Mammary epithelial cell (primary cell): ENCODE results near the gene ZFP91.

Source experiments
- CTCF ChIP-seq, 2 donors: IDR thresholded peaks in 1 of 2; conservative IDR thresholded peaks in 1 of 2; 2 replicates each; pipeline ENCODE4 v1.5.1; 2011 to 2012; ENCODE audit warnings: inconsistent platforms in 2 of 2, low read length in 2 of 2, mild to moderate bottlenecking in 2 of 2, control low read depth in 1 of 2, low read depth in 1 of 2; ENCODE audit not compliant: insufficient read depth in 1 of 2; ENCODE audit errors: extremely low read depth in 1 of 2
- EZH2 ChIP-seq: IDR thresholded peaks from 2 replicates; pipeline ENCODE4 v1.6.1; 2012; ENCODE audit warnings: low read length, inconsistent platforms, borderline replicate concordance

DNA sequence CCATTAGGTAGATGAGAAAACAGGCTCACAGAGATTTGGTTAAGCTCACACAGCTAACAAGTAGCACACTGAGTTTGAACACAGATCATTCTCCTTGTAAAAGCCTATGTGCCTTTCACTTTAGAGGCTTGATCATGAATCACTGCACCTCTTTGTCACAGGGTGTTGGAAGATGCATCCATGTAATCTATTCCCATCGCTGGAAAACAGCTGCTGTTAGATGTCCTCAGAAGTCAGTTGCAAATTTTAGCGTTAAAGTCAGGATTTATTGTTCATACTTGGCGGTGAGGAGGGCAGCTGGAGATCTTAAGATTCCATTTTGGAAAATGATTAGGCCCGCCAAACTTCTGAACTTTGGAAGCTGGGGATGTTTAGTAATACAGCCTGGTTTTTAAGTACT lies 46.2 kb downstream of the ZFP91 start:
- no peak for TF ChIP-seq EZH2
- no peak for TF ChIP-seq CTCF (conservative IDR thresholded peaks at IDR 0.05 in 1 of 2, IDR thresholded peaks at IDR 0.05 in 1 of 2; ENCODE audit: extremely low read depth in 1 of 2, insufficient read depth in 1 of 2, low read depth in 1 of 2, low read length in 2 of 2)
